GM10266 (cell line): ENCODE data around the gene TPPP3.

Source experiments
- DNase-seq: peaks from one replicate; pipeline ENCODE4 v3.0.0; 2012; ENCODE audit errors: extremely low spot score
- CTCF ChIP-seq: IDR thresholded peaks from 2 replicates; pipeline ENCODE4 v1.5.1; 2012; ENCODE audit warnings: mild to moderate bottlenecking, low read depth; ENCODE audit not compliant: control insufficient read depth, insufficient read depth; ENCODE audit errors: missing control alignments

Gene TPPP3

GRCh38 chr16:67411339-67411738 is 18.0 kb upstream of the TPPP3 start:
- no peak for TF ChIP-seq CTCF

GRCh38 chr16:67409631-67410030 is 16.3 kb upstream of the TPPP3 start:
- no peak for DNase-seq

More at GRCh38 chr16:67411339-67411738, 18.0 kb upstream of the TPPP3 start:
- DNase-seq: no peak

GRCh38 chr16:67407788-67408452 is 14.6 kb upstream of the TPPP3 start:
- no peak for TF ChIP-seq CTCF
- no peak for DNase-seq

More at GRCh38 chr16:67409631-67410030, 16.3 kb upstream of the TPPP3 start:
- TF ChIP-seq CTCF: no peak

GRCh38 chr16:67407176-67407787 is 14.0 kb upstream of the TPPP3 start:
- TF ChIP-seq CTCF: no peak
- no peak for DNase-seq

GRCh38 chr16:67406111-67406971 is 13.0 kb upstream of the TPPP3 start:
- DNase-seq: no peak

GRCh38 chr16:67405336-67405735 is 12.0 kb upstream of the TPPP3 start:
- no peak for DNase-seq
- no peak for TF ChIP-seq CTCF

More at GRCh38 chr16:67406111-67406971, 13.0 kb upstream of the TPPP3 start:
- no peak for TF ChIP-seq CTCF
